ENCODE data around the gene IGF1R.

The IGF1R gene

GRCh38 chr15:98776607-98777281, 128.4 kb downstream of the IGF1R start:
- peak; percentile 8 for DNase-seq (ENCODE audit: low read depth)

DNA sequence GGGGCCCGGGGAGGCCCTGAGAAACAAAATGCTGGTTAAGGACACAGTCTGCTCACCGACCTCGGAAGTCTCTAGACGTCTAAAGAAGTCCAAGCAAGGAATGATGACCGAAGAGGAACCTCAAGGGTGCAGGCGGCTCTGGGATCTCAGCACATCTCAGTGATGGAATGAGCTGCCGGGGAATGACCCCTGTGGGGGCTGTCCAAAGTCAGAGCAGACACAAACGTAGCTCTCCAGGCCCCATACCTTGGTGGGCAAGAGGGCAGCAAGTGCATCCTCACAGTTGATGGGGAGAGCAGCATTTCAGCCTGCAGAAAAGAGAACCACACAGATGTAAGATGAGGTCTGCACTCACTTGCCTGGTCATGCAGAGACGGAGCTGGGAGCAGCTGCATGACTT, 129.1 kb downstream of the IGF1R start:
- DNase-seq (ENCODE audit: low read depth): no peak

- no peak for DNase-seq (ENCODE audit: low read depth)
Measured at GRCh38 chr15:98778263-98778959, 130.1 kb downstream of the IGF1R start.

GRCh38 chr15:98778960-98779359, 130.6 kb downstream of the IGF1R start:
- no peak for DNase-seq (ENCODE audit: low read depth)

DNA sequence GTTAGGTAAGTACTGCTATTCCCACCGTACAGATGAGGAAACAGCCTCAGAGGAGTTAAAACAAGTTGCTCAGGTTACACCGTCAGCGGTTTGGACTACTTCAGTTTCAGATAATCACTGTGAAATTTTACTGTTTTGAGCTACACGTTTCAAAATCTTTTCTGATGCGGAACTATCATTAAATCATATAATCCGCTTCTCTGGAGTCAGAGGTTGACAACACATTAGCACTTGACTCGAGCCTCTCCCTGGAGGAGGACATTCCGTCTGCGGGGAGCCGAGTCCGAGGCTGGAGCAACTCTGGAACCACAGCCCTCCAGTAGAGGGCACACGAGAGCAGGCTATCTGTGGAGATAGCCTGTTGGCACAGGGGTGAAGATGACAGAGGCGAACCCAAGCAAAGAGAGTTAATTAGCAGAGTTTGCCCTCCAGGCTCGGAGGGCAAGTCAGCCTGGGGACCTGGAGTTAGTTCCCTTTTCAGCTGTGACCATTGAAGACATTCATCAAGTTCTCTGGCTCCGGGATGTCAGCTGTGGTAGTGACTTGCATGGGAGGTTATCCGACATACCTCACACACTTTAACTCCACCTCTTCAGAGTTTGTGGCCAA, 131.2 kb downstream of the IGF1R start:
- DNase-seq (ENCODE audit: low read depth): peak; percentile 59

DNA sequence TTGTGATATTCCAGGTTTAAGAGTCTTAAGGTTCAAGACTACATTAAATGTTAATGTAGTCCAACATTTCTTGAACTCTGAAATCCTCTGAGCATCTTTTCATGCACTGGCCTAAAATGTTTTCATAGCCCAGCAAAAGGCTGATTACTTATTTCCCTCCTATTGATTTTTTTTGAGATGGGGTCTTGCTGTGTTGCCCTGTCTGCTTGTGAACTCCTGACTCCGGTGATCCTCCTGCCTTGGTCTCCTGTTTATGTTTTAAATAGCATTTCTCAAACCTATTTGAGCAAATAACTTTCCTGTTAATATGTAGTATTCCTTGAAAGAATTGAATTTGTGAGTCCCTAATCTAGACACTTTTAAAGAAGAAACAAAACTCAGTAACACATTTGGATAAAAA, 133.5 kb downstream of the IGF1R start:
- no peak for DNase-seq (ENCODE audit: low read depth)

- DNase-seq (ENCODE audit: low read depth): no peak
Measured at GRCh38 chr15:98782801-98783200, 134.5 kb downstream of the IGF1R start.

DNA sequence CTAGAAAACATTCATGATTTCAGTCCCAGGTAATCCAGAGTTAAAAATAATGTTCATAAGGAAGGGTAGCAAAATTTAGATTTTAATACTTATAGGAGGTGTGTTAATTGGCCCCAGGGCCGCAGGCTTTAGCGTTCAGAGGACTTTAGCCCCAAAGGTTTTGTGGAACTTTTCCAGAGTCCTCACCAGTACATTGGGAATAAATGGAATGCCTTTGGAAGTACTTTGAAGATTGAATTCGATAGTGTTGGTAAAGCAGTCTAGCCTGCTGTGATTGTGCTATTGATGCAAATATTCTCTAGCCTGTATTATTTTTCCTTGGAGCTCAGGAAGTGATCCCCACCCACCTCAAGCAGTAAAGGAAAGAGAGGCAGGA, 137.1 kb downstream of the IGF1R start:
- no peak for DNase-seq (ENCODE audit: low read depth)

DNA sequence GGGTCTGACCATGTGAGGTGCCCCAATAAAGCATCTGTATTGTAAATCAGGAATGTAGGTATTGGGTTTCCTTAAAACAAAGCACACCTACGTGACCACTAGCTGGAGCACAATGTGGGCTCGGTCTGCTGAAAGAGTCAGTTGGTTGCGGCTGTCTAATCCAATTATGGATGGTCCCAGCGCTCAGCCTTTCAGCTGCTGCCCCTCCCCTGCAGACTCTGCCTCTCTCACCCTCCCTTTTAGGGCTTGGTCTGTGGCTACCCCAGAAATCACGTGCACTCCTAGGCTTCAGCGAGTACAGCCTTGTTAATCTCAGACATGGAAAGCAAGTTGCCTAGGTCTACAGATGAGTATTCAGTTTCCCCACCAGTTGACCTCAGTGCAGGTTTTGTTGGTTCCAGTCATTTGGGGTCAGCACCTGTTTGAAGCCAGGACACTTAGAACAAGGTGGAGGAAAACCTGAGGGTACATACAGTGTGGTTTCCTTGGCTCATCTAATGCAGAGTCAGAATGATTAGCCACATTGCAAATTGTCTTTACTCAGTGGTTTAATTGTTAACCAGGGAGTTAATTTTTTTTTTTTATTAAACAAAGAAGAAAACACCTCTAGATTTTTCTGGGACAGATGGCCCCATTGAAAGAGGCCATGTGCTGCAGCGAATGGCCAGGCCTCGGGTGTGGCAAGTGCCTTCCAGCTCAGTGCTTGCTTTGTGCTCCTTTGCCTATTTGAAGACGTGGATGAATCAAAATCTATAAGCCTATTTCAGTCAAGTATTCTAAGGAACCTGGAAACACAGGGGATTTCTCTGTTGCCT, 137.7 kb downstream of the IGF1R start:
- no peak for DNase-seq (ENCODE audit: low read depth)

DNA sequence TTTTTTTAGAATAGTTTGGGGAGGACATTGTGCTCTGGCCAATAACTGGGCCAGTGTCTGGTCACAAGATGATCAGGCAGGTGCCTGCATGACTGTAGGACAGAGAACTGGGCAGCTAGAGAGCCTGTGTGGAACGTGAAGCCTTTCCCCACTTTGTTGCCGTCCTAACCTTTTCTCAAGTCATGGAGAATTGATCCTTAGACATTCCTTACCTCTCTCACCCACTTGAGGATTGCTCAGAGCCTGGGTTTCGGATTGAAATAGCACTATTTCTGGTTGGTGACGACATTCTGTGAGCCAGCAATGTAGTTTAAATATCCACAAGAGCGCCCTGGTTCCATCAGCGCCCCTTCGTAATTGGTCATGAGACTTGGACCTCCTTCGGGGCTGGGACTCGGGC, 138.4 kb downstream of the IGF1R start:
- DNase-seq (ENCODE audit: low read depth): no peak

DNA sequence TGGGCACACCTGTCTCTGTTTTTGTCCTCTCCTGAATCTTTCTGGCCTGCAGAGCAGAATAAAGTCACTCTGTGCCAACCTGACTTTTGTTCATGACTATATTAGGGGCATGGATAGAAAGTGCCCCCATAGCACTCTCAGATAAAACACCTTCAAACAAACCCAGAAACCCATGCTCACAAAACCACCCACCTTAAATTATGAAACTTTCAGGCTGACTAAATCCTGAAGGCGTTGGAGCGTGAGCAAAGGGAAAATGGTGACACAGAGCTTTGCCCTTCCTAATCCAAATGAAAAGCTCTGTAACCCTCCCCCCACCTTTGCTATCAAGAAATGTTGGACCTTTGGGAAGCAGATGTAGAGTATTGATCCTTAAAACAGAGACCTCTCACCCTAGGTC, 138.9 kb downstream of the IGF1R start:
- DNase-seq (ENCODE audit: low read depth): no peak

- DNase-seq (ENCODE audit: low read depth): no peak
Measured at GRCh38 chr15:98787936-98788757, 139.8 kb downstream of the IGF1R start.

DNA sequence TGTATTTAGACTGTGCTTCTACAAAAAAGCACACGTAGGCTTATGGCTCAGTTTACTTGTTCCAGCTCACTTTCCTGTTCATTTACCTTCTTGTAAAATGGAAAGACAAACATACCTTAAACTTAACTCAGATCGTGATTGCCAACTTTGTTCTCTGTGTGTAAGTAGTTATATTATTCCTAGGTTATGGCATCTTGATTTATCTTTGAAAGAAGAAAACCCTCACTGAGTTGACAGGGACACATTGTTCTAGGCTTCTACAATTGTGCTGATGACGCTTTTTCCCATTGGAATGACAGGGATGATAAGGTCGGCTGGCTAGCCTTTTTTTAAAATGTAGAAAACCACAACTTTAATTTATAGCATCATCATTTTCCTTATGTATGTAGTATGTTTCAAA, 140.7 kb downstream of the IGF1R start:
- no peak for DNase-seq (ENCODE audit: low read depth)

GRCh38 chr15:98790270-98790669, 141.9 kb downstream of the IGF1R start:
- DNase-seq (ENCODE audit: low read depth): no peak

GRCh38 chr15:98791046-98791701, 142.8 kb downstream of the IGF1R start:
- no peak for DNase-seq (ENCODE audit: low read depth)

DNA sequence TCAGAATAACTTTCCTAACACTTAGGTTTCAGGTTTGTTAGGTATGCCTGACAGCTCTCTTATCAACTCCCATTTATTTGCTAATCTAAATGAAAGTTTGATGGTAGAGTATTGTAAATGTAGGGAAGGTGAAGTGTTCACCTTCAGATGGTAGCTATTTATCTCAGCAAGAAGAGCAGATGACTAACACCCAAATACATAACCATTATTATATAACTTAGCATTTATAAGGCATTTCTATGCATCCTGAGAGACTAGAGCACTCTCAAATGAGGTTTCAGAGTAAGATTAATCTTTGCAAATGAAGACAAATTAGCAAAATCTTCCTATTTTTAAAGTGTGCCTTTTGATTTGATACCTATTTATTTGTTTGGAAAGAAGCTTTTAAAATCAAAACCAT, 143.8 kb downstream of the IGF1R start:
- no peak for DNase-seq (ENCODE audit: low read depth)

- DNase-seq (ENCODE audit: low read depth): no peak
Measured at GRCh38 chr15:98794211-98794610, 145.9 kb downstream of the IGF1R start.

- DNase-seq (ENCODE audit: low read depth): no peak
Measured at GRCh38 chr15:98794748-98795147, 146.4 kb downstream of the IGF1R start.

GRCh38 chr15:98795980-98796379, 147.6 kb downstream of the IGF1R start:
- DNase-seq (ENCODE audit: low read depth): no peak

DNA sequence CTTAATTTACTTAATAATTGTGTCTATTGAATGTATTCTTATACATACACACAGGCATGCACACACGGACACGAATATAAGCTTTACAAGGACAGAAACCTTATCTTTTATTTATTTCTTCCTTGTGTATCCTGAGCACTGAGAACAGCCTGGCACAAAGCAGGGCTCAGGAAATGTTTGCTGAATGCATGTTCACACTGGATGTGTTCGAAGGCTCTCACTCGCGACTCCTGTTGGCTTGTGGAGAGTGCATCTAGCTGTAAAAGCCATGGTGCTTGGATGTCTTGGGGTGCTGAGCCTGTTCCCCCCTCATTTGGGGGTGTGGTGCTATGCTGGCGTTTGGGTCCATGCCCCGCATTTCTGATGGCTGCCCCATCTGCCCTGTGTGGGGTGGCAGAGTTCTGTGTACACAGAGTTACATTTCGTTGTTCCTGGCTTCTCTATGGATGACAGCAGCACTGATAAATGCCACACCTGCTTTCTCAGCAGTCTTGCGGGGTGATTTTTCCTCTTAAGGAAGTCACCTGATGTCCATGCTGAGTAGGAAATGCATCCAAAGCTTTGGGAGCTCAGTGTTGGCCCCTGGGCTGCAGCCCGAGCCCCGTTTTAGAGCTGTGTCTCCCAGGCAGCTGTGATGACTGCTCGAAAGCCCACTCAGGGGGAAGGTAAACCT, 148.5 kb downstream of the IGF1R start:
- no peak for DNase-seq (ENCODE audit: low read depth)

All from activated gamma-delta T cell treated with anti-CD3 and anti-CD28 coated beads, Interleukin-2, amount 50 U/mL, for 16 hours (primary cell).